Activated naive CD8-positive, alpha-beta T cell treated with anti-CD3 and anti-CD28 coated beads for 36 hours (primary cell): ENCODE measurements around the gene CISD3. TPM values are rescaled to one million over a fixed set of nuclear protein-coding genes. Genes with fewer than 3 reads are reported as not detected.

Source experiments
- DNase-seq: peaks from one replicate; pipeline ENCODE4 v3.0.0; 2021
- H3K27ac Mint-ChIP-seq: one replicate; pipeline ENCODE4 v1.8.0; 2022; ENCODE audit warnings: mild to moderate bottlenecking, moderate library complexity, mixed read lengths
- H3K27me3 Mint-ChIP-seq: one replicate; pipeline ENCODE4 v1.8.0; 2022; ENCODE audit warnings: mild to moderate bottlenecking, mixed read lengths
- H3K36me3 Mint-ChIP-seq: one replicate; pipeline ENCODE4 v1.8.0; 2021; ENCODE audit warnings: mild to moderate bottlenecking, mixed read lengths
- H3K4me1 Mint-ChIP-seq: one replicate; pipeline ENCODE4 v1.8.0; 2021; ENCODE audit warnings: mixed read lengths
- H3K4me3 Mint-ChIP-seq: one replicate; pipeline ENCODE4 v1.8.0; 2022; ENCODE audit warnings: mild to moderate bottlenecking, moderate library complexity, mixed read lengths
- H3K9me3 Mint-ChIP-seq: one replicate; pipeline ENCODE4 v1.8.0; 2022; ENCODE audit warnings: mixed read lengths
- total RNA-seq, 2 experiments: library from RNA; stranded (reverse); gene quantifications; one replicate each; pipeline ENCODE4 v1.2.3, GENCODE V29; 2021

Gene CISD3
- total RNA-seq, 2 experiments from 2014 or later: 54.3 to 57.4 TPM

DNA sequence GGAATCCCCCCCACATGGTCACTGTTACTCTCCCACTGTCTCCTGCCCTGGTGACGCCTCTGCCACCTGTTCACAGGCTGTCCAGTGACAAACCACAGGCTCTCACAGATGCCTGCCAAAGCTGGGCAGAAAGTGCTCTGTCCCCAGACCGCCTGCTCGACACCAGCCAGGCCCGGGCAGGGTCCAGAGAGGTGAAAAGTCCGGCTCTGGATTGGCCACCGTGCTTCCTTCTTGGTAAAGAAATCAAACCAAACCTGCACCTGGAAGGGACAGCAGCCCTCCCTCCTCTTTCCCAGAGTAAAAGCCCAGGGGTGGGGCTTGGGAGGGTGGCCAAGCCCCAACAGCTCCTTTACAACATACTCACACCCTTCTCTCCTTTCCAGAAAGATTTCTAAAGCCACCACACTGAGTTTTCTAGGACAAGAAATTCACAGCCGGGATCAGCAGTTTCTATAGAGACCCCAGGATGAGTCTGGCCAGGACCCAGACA lies 11.8 kb downstream of the CISD3 start:
- H3K4me1 Mint-ChIP-seq: peaks cover 11% of the 10 kb centered on the region
- no peak overlapping the region for H3K4me3 Mint-ChIP-seq
- peaks cover 32% of the 10 kb centered on the region for H3K27me3 Mint-ChIP-seq
- no peak for DNase-seq
- no peak overlapping the region for H3K27ac Mint-ChIP-seq
- H3K36me3 Mint-ChIP-seq: no peaks in the 10 kb centered on the region
- H3K9me3 Mint-ChIP-seq: no peaks in the 10 kb centered on the region

DNA sequence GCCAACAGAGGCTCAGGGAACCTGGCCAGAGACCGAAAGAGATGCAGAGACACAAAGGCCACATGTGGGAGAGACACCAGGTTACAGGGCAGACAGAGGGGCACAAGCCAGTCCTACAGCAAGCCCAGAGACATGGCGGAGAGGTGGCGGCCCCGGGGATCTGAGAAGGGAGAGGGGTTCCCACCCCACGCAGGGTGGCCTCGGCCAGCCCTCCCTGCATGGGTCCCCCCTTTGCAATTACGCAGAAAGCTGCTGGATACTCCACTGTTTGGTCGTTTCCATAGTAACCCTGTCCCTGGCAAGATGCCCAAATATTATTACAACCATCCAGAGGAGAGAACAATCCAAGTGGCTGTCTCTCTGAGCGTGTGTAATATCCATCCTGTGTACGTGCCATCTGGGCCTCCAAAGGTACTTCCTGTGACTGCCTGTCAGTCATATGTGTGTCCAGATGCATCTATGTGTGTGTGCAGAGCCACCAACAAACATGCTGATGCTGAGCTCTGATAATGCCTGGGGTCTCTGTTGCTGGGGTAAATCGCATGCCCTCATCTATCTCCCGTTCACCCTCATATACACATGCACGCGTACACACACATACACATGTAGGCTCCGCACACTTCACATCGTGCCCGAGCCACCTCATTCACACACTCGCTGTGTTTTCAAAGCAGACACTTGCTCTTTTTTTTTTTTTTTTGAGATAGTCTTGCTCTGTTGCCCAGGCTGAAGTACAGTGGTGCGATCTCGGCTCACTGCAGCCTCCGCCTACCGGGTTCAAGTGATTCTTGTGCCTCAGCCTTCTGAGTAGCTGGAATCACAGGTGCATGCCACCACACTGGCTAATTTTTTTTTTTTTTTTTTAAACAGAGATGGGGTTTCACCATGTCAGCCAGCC lies 12.5 kb downstream of the CISD3 start:
- Mint-ChIP-seq H3K4me1 (peaks cover 11% of the 10 kb centered on the region), H3K9me3 (no peaks in the 10 kb centered on the region), H3K27me3 (peaks cover 33% of the 10 kb centered on the region), H3K27ac (no peak overlapping the region), H3K4me3 (no peak overlapping the region), H3K36me3 (no peaks in the 10 kb centered on the region)
- DNase-seq: no peak

DNA sequence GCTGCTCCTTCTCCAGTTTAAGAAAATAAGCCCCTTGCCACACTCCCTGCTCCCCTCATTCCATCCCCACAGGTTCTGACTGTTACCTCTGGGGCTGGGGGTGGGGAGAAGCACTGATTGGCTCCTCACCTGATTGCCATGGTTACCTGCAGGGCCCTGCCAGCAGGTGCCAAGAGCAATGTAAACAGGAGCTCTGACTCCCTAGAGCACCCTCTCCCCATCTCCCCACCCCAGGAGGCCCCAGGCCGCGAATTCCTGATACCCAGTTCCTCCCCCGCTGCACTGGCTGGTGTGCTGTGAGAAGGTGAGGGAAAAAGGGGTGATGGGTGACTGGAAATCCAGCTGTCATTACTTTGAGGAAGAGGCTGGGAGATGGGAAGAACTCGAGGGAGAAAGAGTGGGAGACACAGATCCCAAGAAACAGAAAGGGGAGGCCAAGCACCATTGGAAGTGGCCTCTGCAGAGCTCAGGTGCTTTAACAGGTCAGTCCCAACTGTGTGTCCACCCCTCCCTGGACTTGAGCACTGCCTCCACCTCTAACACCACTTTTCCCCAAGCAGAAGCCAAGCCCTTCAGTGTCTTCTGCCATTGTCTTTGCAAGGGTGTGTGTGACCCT lies 13.5 kb downstream of the CISD3 start:
- no peak overlapping the region for H3K27ac Mint-ChIP-seq
- H3K4me3 Mint-ChIP-seq: no peak overlapping the region
- peaks cover 11% of the 10 kb centered on the region for H3K4me1 Mint-ChIP-seq
- peaks cover 39% of the 10 kb centered on the region for H3K27me3 Mint-ChIP-seq
- DNase-seq: no peak
- H3K36me3 Mint-ChIP-seq: no peaks in the 10 kb centered on the region
- H3K9me3 Mint-ChIP-seq: no peaks in the 10 kb centered on the region

DNA sequence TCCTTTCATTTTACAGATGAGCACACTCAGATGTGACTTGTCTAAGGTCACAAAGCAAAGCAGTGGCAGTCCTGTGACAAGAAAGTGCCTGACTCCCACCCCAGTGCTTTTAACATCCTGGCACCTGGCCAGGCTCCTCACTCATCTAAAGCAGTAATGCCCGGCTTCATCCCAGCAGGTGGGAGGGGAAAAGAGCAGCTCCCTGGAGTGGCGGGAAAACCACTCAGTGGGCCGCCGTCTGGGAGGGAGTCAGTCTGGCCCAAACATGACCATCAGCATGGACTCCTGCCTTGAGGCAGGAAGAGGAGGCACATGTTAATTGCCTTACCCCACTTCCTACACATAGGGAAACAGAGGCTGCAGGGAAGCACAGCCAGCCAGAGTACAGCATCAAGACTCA lies 15.4 kb downstream of the CISD3 start:
- no peak overlapping the region for H3K27ac Mint-ChIP-seq
- no peaks in the 10 kb centered on the region for H3K9me3 Mint-ChIP-seq
- no peak for DNase-seq
- peaks cover 54% of the 10 kb centered on the region for H3K27me3 Mint-ChIP-seq
- no peaks in the 10 kb centered on the region for H3K36me3 Mint-ChIP-seq
- peaks cover 19% of the 10 kb centered on the region for H3K4me1 Mint-ChIP-seq
- no peak overlapping the region for H3K4me3 Mint-ChIP-seq

DNA sequence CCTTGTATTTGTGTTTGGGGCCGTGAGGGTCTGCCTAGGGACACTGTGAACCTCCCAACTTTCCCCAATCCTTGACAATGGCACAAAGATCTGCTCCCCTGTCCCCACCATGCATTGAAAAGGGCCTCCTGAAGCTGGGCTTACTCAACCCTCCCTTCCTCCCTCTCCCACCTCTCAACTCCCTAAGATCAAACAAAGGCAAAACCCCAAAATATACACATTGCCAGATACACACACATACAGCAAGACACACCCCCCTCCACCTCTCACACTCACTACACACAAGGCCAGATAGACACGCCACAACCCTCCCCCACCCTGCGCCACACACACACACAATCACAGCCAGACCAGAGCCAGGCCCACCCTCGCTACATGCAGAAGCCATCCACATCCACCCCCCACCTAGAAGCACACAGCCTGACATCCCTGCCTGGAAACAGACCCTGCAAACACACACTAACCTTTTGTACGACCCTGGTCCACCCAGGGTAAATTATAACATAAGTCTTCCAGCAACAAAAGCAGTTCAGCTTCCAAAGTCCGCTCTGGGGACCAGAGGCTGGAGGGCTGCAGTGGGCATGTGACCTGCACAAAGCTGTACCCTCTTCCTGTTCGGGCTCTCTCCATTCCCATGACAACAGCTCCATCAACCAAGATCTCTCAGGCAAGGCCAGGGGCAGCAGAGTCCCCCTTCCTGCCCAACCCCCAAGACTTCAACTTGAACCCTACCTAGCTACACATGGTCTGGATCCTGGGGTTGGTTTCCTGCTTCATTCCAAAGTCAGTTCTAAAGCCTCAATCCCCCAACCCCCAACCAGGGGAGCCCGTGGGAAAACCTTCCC lies 16.1 kb downstream of the CISD3 start:
- Mint-ChIP-seq H3K36me3 (no peaks in the 10 kb centered on the region), H3K9me3 (no peaks in the 10 kb centered on the region), H3K4me1 (peaks cover 26% of the 10 kb centered on the region), H3K27ac (no peak overlapping the region), H3K4me3 (peak overlapping the region; percentile 3), H3K27me3 (peaks cover 60% of the 10 kb centered on the region)
- DNase-seq: no peak

DNA sequence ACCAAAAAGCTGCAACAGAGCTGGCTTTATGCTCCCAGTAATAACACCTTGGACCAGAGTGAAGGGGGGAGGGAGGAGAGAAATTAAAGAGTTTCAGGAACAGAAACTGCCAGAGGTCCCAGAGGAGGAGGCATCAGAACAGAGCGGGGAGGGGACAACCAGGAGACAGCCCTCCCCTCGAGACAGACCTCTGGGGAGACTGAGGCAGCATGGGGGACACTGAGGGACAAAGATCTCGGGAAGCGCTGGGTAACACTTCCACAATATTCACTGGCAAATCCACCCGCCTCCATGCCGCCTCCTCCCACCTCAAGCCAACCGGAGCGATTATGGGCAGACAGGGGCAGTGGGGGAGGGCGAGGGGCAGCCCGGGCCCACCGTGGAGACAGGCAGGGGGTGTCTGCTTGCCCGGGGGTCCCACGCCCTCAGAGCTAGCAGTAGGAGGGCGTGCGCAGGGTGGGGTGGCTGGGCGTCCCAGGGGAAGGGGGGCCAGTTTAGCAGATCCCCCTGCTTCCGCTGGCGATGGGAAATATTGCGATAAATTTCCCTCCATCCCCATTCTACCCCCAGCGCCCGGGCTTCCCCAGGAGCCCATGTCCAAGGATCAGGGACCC lies 16.8 kb downstream of the CISD3 start:
- H3K4me1 Mint-ChIP-seq: peaks cover 33% of the 10 kb centered on the region
- H3K36me3 Mint-ChIP-seq: peaks cover 3% of the 10 kb centered on the region
- peaks cover 68% of the 10 kb centered on the region for H3K27me3 Mint-ChIP-seq
- no peak for DNase-seq
- peak overlapping the region; percentile 3 for H3K4me3 Mint-ChIP-seq
- no peak overlapping the region for H3K27ac Mint-ChIP-seq
- peaks cover 1% of the 10 kb centered on the region for H3K9me3 Mint-ChIP-seq

DNA sequence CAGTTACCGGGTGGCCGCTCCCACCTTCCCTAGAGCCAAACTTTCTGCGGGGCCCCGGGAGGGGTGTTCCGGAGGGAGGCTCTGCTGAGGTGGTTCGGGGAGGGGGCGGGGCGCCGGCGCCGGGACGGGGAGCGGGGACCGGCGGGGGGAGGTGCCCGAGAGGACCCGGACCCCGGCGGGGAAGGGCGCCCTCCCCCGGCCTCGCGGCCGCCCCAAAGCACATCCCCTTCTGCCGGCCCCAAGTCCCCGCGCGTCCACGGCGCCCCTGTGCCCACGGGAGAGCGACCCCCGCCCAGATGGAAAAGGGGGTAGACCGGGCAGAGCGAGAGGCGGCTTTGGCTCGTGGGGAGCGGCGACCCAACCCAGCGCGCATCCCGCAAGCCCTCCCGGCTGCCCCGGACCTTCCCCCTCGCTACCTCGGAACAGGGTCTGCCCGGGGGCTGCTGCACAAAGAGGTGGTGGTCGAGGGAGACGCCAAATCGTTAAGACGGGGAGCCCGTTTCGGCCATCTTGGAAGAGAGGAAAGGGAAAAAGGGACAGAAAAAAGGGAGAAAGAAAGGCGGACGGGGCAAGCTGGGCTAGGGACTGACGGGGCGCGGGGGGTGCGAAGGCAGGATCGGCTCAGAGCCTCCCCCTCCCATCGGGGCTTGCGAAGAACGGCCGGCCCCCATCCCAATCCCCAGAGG lies 17.5 kb downstream of the CISD3 start:
- Mint-ChIP-seq H3K27me3 (peaks cover 68% of the 10 kb centered on the region), H3K36me3 (peaks cover 5% of the 10 kb centered on the region), H3K27ac (no peak overlapping the region), H3K4me1 (peaks cover 33% of the 10 kb centered on the region), H3K9me3 (peaks cover 1% of the 10 kb centered on the region), H3K4me3 (peak overlapping the region; percentile 76)
- no peak for DNase-seq

DNA sequence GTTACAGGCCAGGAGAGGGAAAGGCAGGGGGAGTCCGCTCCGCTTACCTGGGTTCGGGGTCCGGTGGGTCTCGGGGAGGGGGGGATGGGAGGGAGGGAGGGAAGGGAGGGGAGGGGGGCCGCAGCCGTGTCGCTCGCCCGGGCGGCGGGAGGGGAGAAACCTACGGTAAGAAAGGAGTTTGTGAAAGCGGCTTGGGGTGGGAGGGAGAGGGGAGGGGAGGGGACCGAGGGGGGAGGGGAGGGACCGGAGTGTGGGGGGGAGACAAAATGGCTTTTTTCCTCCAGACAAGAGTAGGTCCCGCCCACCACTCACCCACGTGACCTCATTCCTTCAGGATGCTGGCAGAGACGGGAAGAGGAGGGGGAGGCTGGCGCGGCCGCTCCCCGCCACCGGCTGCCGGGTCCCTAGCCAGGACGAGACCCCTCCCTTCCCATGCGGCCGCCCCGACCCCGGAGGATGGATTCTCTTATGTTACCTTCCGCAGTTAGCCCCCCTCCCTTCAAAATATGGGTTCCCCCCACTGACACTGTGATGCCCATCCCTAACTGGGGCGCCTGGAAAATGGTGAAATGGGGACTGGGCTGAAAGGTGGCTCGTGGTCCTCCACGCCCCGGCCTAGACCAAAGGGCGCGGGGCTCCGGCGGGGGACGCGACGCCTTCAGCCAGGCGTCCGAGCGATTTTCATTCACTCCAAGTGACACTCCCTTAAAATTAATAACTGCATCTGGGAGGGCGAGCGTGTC lies 18.2 kb downstream of the CISD3 start, which contains the start of gene PCGF2:
PCGF2 (minus strand) TSS at position 188 of the 743 bp plus-strand sequence. CDS start 7,934 bp downstream, outside the sequence.
- H3K4me3 Mint-ChIP-seq: peak within 1 kb of the TSS; percentile 76
- H3K27ac Mint-ChIP-seq: no peak within 1 kb of the TSS
- DNase-seq: no peak
- peaks cover 1% of the 10 kb centered on the region for H3K9me3 Mint-ChIP-seq
- H3K27me3 Mint-ChIP-seq: peaks cover 68% of the 10 kb centered on the region
- H3K4me1 Mint-ChIP-seq: peaks cover 34% of the 10 kb centered on the region
- H3K36me3 Mint-ChIP-seq: peaks cover 10% of the 10 kb centered on the region

DNA sequence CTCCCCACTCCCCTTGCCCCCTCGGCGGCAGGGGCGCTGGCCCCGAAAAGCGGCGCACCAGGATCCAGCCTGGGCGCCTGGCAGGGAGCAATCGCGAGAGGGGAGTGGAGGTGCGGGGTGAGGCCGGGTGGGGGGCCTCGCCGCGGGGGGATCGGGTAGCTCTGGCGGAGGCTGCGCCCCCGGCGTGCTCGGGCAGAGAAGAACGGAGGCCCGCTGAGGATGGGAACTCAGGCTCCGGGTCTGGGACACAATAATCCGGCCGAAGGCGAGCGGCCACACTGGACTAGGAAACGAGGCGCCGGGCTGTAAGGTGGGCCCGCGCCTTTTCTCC lies 18.7 kb downstream of the CISD3 start:
- peaks cover 38% of the 10 kb centered on the region for H3K4me1 Mint-ChIP-seq
- no peak overlapping the region for H3K4me3 Mint-ChIP-seq
- H3K9me3 Mint-ChIP-seq: peaks cover 1% of the 10 kb centered on the region
- peaks cover 16% of the 10 kb centered on the region for H3K36me3 Mint-ChIP-seq
- H3K27me3 Mint-ChIP-seq: peaks cover 66% of the 10 kb centered on the region
- no peak overlapping the region for H3K27ac Mint-ChIP-seq
- DNase-seq: no peak

DNA sequence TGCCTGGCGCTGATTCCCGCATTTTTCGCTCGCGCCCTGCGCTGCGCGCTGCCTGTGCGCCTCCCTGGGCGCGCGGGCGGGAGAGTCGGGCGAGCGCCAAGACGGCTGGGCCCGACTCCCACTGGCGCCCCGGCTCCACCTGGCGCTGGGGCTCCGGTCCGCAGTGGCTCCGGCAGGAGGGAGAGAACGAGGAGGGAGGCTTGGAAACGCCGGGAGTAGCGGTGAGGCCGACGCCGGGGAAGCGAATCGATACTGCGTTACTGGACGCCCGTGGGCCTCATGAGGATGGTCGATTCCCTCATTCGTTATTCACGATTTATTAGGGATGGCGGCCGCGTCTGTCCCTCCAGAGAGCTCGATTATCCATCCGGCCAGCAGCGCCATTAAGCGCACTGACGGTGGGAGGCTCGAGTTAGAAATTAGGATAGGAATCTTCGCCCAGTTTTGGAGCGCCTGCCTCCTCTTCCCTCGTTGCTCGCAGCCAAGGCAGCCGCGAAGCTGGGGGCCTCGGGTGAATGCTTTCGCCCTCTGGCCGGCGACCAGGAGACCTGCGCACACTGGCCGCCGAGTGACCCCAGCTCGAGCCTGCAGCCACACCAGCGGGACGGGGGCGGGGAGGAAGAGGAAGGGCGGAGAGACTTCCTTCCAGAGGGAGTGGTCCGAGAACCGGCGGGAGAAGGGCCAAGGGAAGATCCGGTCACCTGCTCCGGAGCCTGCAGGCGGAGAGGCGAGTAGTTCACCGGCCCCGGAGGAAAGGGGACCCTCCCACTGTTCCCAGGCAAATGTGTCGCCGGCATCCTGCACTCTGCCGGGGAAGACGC lies 19.3 kb downstream of the CISD3 start:
- Mint-ChIP-seq H3K27me3 (peaks cover 60% of the 10 kb centered on the region), H3K4me3 (peak overlapping the region; percentile 58)

DNA sequence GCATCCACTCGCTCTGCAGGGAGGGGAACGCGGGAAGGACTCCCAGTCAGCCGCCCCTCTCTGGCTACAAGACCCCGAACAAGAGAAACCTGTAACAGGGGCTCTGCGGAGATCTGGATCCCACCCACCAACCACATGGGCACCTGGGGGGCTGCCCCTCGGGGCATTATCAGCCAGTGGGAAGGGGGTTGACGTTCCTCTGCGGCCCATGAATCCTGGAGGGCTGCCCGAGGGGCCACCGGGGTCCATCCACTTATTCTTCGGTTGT lies 19.8 kb downstream of the CISD3 start:
- peaks cover 42% of the 10 kb centered on the region for H3K4me1 Mint-ChIP-seq
- H3K36me3 Mint-ChIP-seq: peaks cover 22% of the 10 kb centered on the region
- H3K27me3 Mint-ChIP-seq: peaks cover 54% of the 10 kb centered on the region
- DNase-seq: no peak
- H3K9me3 Mint-ChIP-seq: peaks cover 1% of the 10 kb centered on the region
- H3K27ac Mint-ChIP-seq: no peak overlapping the region
- peak overlapping the region; percentile 58 for H3K4me3 Mint-ChIP-seq

More for the DNA sequence above, 19.3 kb downstream of the CISD3 start:
- H3K36me3 Mint-ChIP-seq: peaks cover 18% of the 10 kb centered on the region
- no peak overlapping the region for H3K27ac Mint-ChIP-seq
- no peak for DNase-seq
- peaks cover 39% of the 10 kb centered on the region for H3K4me1 Mint-ChIP-seq
- peaks cover 1% of the 10 kb centered on the region for H3K9me3 Mint-ChIP-seq

DNA sequence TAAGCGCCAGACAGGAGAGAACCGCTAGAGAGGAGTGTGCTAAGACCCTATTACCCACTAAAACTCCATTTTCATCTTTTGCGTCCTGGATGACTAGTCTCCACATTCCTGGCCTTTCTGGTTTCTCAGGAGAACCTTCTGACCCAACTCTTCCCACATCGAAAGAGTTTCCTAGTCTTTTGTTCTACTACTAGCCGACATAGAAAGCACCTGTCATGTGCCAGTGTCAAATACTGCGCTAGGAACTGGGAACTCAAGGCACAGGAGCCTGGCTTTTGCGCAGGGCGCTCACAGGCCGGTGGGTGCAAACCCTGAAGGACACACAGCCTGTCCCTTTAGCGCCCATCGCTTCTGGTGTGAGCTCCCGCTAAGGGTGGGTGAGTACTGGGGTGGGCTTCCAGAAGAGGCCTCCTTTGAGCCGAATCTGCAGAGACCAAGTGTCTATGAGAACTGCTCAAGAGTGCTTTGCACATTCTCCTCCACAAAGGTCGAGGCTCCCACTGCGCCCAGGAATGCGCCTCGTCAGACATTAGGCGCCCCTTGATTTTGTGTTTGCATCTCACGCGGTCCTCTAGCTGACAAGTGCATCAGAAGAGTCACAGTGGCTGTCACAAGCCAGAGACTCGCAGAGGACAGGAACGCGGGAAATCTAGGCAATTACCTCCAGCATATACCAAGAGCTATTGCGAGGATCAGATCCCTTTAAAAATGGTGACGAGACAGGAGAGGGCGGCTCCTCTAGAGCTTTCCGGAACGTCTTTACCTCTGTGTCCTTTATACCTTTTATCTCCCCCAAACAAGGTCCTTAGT lies 20.4 kb downstream of the CISD3 start:
- Mint-ChIP-seq H3K4me1 (peaks cover 42% of the 10 kb centered on the region), H3K36me3 (peaks cover 23% of the 10 kb centered on the region), H3K4me3 (peak overlapping the region; percentile 98), H3K9me3 (peaks cover 1% of the 10 kb centered on the region), H3K27ac (no peak overlapping the region), H3K27me3 (peaks cover 51% of the 10 kb centered on the region)
- DNase-seq: no peak
